ENCODE measurements around the gene WNT4.

WNT4 gene

DNA sequence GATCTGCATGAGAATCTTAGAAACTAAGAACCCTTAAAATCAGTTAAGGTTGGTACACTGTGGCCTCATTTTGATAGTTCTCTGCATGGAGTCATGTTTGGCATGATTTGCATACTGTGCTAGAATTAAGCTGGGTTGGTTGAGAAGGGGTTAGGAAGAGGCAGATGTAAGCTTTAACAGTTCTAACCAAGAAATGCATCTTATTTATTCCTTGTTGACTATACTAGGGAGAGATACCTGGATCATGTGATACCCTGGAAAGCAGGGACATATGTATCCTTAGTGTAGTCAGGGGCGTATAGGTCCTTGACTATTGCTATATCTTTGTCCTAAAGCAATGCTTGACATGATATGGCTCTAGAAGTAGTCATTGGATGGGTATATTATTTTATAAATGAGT, 49.4 kb downstream of the WNT4 start (continued):
- TF ChIP-seq PPARA (CRISPR knock-in tag; IDR thresholded peaks at IDR 0.05; ENCODE audit: borderline replicate concordance) = no peak
- TF ChIP-seq RARB (CRISPR knock-in tag; IDR thresholded peaks at IDR 0.05) = no peak

DNA sequence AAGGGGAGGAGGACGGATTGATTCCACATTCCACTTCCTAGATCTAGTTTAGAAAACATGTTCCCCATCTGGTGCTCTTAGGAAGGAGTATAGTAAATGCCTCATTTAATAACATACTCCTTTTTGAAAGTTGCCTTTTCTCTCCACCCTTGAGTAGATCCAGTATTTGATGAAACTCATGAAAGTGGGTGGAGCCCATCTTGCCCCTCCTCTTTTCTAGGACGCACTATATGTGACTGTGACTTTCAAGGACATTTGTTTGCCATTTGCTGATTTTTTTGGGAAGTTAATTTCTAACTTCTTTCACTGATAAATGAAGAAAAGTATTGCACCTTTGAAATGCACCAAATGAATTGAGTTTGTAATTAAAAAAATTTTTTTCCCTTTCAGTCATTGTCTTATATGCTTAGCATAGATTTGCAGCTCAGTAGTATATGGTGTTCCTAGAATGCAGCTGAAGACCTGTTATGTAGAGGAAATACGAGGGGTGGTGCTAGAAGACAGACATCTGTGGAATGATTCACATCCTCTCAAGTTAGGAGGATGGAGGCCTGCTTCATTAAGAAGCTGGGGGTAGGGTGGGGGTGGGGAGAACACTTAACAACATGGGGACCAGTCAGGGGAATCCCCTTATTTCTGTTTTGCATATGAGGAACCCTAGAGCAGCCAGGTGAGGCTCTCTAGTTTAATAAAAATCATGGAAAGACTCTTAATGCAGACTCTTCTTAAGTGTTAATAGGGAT, 50.7 kb downstream of the WNT4 start:
- peak; percentile 77 for ATAC-seq

DNA sequence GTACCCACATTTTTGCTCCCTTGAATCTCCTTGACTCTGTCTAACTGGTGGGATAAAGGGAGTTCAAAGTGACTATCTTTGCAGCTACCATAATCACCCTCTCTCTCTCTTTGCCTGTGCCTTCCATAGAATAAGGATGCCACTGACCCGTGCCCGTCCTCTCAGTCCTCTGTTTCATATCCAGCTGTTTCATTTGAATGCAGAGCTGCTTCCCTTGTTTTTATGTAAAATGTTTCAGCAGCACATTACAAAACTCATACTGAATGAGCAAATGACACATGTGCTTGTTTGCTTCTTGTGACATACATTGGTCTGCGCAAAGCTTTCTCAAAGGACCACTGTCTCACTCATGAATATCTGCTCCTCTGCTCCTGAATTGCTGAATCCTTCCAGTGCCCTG, 52.0 kb downstream of the WNT4 start:
- no peak for ATAC-seq
- no peak for TF ChIP-seq ESRRG (CRISPR knock-in tag; IDR thresholded peaks at IDR 0.05)
- TF ChIP-seq, protein P1, sequence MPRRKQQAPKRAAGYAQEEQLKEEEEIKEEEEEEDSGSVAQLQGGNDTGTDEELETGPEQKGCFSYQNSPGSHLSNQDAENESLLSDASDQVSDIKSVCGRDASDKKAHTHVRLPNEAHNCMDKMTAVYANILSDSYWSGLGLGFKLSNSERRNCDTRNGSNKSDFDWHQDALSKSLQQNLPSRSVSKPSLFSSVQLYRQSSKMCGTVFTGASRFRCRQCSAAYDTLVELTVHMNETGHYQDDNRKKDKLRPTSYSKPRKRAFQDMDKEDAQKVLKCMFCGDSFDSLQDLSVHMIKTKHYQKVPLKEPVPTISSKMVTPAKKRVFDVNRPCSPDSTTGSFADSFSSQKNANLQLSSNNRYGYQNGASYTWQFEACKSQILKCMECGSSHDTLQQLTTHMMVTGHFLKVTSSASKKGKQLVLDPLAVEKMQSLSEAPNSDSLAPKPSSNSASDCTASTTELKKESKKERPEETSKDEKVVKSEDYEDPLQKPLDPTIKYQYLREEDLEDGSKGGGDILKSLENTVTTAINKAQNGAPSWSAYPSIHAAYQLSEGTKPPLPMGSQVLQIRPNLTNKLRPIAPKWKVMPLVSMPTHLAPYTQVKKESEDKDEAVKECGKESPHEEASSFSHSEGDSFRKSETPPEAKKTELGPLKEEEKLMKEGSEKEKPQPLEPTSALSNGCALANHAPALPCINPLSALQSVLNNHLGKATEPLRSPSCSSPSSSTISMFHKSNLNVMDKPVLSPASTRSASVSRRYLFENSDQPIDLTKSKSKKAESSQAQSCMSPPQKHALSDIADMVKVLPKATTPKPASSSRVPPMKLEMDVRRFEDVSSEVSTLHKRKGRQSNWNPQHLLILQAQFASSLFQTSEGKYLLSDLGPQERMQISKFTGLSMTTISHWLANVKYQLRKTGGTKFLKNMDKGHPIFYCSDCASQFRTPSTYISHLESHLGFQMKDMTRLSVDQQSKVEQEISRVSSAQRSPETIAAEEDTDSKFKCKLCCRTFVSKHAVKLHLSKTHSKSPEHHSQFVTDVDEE (CRISPR knock-in tag; IDR thresholded peaks at IDR 0.05) = no peak
- no peak for TF ChIP-seq ZNF70 (CRISPR knock-in tag; IDR thresholded peaks at IDR 0.05)
- no peak for TF ChIP-seq ISL1 (CRISPR knock-in tag; IDR thresholded peaks at IDR 0.05)
- no peak for TF ChIP-seq ZC3H10 (CRISPR knock-in tag; IDR thresholded peaks at IDR 0.05)
- TF ChIP-seq PPARA (CRISPR knock-in tag; IDR thresholded peaks at IDR 0.05; ENCODE audit: borderline replicate concordance) = no peak
- TF ChIP-seq, protein P2, sequence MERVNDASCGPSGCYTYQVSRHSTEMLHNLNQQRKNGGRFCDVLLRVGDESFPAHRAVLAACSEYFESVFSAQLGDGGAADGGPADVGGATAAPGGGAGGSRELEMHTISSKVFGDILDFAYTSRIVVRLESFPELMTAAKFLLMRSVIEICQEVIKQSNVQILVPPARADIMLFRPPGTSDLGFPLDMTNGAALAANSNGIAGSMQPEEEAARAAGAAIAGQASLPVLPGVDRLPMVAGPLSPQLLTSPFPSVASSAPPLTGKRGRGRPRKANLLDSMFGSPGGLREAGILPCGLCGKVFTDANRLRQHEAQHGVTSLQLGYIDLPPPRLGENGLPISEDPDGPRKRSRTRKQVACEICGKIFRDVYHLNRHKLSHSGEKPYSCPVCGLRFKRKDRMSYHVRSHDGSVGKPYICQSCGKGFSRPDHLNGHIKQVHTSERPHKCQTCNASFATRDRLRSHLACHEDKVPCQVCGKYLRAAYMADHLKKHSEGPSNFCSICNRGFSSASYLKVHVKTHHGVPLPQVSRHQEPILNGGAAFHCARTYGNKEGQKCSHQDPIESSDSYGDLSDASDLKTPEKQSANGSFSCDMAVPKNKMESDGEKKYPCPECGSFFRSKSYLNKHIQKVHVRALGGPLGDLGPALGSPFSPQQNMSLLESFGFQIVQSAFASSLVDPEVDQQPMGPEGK (CRISPR knock-in tag; IDR thresholded peaks at IDR 0.05; ENCODE audit: borderline replicate concordance) = no peak
- TF ChIP-seq, protein P3, sequence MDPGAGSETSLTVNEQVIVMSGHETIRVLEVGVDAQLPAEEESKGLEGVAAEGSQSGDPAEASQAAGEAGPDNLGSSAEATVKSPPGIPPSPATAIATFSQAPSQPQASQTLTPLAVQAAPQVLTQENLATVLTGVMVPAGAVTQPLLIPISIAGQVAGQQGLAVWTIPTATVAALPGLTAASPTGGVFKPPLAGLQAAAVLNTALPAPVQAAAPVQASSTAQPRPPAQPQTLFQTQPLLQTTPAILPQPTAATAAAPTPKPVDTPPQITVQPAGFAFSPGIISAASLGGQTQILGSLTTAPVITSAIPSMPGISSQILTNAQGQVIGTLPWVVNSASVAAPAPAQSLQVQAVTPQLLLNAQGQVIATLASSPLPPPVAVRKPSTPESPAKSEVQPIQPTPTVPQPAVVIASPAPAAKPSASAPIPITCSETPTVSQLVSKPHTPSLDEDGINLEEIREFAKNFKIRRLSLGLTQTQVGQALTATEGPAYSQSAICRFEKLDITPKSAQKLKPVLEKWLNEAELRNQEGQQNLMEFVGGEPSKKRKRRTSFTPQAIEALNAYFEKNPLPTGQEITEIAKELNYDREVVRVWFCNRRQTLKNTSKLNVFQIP (CRISPR knock-in tag; IDR thresholded peaks at IDR 0.05; ENCODE audit: borderline replicate concordance, low read depth) = no peak
- no peak for TF ChIP-seq GLIS3 (CRISPR knock-in tag; IDR thresholded peaks at IDR 0.05)
- no peak for TF ChIP-seq TCF4 (CRISPR knock-in tag; IDR thresholded peaks at IDR 0.05; ENCODE audit: borderline replicate concordance)
- no peak for TF ChIP-seq ZNF565 (CRISPR knock-in tag; conservative IDR thresholded peaks at IDR 0.05; ENCODE audit: low read depth)
- TF ChIP-seq ZFP3 (CRISPR knock-in tag; IDR thresholded peaks at IDR 0.05) = no peak
- TF ChIP-seq RARB (CRISPR knock-in tag; IDR thresholded peaks at IDR 0.05) = no peak
- TF ChIP-seq, protein P4, sequence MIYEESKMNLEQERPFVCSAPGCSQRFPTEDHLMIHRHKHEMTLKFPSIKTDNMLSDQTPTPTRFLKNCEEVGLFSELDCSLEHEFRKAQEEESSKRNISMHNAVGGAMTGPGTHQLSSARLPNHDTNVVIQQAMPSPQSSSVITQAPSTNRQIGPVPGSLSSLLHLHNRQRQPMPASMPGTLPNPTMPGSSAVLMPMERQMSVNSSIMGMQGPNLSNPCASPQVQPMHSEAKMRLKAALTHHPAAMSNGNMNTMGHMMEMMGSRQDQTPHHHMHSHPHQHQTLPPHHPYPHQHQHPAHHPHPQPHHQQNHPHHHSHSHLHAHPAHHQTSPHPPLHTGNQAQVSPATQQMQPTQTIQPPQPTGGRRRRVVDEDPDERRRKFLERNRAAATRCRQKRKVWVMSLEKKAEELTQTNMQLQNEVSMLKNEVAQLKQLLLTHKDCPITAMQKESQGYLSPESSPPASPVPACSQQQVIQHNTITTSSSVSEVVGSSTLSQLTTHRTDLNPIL (CRISPR knock-in tag; IDR thresholded peaks at IDR 0.05; ENCODE audit: low read depth) = no peak
- TF ChIP-seq ZFP30 (CRISPR knock-in tag; IDR thresholded peaks at IDR 0.05) = no peak
- TF ChIP-seq CSDC2 (CRISPR knock-in tag; IDR thresholded peaks at IDR 0.05) = no peak
- TF ChIP-seq, protein P5, sequence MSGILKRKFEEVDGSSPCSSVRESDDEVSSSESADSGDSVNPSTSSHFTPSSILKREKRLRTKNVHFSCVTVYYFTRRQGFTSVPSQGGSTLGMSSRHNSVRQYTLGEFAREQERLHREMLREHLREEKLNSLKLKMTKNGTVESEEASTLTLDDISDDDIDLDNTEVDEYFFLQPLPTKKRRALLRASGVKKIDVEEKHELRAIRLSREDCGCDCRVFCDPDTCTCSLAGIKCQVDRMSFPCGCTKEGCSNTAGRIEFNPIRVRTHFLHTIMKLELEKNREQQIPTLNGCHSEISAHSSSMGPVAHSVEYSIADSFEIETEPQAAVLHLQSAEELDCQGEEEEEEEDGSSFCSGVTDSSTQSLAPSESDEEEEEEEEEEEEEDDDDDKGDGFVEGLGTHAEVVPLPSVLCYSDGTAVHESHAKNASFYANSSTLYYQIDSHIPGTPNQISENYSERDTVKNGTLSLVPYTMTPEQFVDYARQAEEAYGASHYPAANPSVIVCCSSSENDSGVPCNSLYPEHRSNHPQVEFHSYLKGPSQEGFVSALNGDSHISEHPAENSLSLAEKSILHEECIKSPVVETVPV (CRISPR knock-in tag; IDR thresholded peaks at IDR 0.05) = no peak
- no peak for TF ChIP-seq BACH2 (CRISPR knock-in tag; IDR thresholded peaks at IDR 0.05; ENCODE audit: borderline replicate concordance)

DNA sequence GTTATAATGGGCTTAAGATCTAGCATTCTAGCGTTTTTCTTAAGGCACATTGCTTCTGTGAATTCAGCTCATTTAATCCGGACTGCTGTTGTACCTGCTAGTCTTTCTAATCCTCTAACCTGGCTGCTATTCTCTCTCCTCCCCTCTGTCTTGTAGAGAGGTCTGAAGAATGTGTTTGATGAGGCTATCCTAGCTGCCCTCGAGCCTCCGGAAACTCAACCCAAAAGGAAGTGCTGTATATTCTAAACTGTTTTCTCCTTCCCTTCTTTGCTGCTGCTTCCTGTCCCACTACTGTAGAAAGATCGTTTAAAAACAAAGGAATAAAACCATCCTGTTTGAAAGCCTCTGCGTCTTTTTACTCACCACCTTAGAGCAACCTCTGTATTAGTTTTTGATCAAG, 53.1 kb downstream of the WNT4 start:
- no peak for ATAC-seq
- no peak for TF ChIP-seq ZNF8 (CRISPR knock-in tag; IDR thresholded peaks at IDR 0.05)
- no peak for TF ChIP-seq ESRRG (CRISPR knock-in tag; IDR thresholded peaks at IDR 0.05)
- TF ChIP-seq ZFP3 (CRISPR knock-in tag; IDR thresholded peaks at IDR 0.05) = no peak
- TF ChIP-seq RARB (CRISPR knock-in tag; IDR thresholded peaks at IDR 0.05) = no peak
- no peak for TF ChIP-seq ZNF565 (CRISPR knock-in tag; conservative IDR thresholded peaks at IDR 0.05; ENCODE audit: low read depth)
- TF ChIP-seq ARNTL (CRISPR knock-in tag; IDR thresholded peaks at IDR 0.05; ENCODE audit: borderline replicate concordance, low read depth) = no peak

Data from SK-N-SH treated with all-trans-retinoic acid at 6 μM for 48 hours (cell line).